NCI-H1105 treated with DMSO at 0.1 percent for 48 hours (cell line): ENCODE data around the gene NRF1.

Experiments used
- DNase-seq: peaks from one replicate; lab custom pipeline; 2025; lab: John Stamatoyannopoulos, UW

NRF1 gene

DNA sequence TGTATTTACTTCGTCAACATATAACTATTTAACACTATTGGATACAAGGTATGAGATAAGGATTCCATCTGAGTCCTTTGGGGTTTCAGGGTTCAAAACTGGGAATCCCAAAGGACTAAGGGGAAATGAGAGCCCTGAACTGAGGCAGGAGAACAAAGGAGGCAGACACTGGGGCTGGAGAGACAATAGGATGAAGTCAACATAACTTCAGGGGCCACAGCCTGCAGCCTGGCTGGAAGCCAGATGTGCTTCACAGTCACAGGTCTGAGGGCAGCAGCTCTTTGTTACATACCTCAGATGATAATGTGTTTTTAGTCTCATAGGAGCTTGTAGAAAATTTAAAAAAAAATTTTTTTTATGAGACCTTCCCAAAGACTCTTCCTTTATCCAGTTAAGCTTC lies 73.3 kb downstream of the NRF1 start:
- no peak for DNase-seq

DNA sequence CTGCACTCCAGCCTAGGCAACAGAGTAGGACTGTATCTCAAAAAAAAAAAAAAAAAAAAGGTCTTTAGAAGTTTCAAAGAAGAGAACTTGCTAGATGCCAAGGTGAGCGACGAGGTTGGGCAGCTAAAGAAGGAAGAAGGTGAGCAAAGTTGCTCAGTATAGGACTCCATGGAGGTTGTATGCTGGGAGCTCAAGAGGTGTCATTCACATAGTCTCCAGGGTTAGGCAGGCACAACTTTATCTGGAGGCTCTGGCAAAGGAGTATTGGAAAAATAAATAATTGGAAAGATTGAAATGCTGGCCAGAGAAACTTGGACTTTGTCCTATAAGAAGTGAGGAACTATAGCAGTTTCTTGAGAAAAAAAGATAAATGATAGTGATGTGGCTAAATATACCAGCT lies 74.5 kb downstream of the NRF1 start:
- no peak for DNase-seq

DNA sequence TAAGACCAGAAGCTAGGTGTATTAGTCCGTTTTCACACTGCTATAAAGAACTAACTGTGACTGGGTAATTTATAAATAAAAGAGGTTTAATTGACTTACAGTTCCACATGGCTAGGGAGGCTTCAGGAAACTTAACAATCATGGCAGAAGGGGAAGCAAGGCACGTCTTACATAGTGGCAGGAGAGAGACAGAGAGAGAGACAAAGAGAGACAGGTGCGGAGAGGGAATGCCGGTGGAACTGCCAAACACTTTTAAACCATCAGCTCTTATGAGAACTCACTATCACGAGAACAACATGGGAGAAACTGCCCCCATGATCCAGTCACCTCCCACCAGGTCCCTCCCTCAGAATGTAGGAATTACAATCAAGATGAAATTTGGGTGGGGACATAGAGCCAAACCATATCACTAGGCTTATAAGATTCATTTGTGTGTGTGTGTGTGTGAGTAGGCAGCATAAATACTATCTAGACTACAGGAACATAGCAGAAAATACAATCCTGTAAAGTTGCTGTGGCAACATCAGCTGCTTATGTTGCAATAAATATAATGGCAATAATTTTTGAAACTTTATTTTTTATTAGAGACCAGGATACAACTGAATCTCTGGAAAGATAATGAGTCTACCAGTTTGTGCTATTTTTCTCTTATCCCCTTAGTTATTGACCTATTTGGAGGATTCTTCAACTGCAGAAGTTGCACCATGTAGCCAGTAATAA lies 77.1 kb downstream of the NRF1 start:
- DNase-seq, result no peak

DNA sequence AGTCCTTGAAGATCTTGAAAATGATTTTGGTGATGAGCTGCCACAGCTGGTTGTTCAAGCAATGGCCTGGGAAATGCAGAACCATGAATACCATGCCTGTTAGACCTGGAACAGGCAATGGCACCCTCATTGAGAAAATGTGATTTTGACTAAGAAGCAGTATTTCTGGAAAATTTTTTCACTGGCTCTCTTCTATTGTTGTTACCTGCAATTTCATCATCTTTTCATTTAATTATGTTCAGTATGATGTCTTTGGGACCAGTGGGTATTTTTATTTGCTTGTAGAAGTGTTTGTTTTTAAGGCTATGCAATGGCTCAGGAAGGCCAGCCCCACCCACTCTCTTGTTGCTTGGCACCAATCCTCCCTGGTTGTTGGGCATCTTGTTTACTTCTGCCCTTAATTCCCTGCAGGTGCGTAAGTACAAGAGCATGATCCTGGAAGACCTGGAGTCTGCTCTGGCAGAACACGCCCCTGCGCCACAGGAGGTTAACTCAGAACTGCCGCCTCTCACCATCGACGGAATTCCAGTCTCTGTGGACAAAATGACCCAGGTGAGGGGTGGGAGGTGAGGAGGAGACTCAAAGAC lies 78.6 kb downstream of the NRF1 start:
- peak; percentile 59 for DNase-seq

DNA sequence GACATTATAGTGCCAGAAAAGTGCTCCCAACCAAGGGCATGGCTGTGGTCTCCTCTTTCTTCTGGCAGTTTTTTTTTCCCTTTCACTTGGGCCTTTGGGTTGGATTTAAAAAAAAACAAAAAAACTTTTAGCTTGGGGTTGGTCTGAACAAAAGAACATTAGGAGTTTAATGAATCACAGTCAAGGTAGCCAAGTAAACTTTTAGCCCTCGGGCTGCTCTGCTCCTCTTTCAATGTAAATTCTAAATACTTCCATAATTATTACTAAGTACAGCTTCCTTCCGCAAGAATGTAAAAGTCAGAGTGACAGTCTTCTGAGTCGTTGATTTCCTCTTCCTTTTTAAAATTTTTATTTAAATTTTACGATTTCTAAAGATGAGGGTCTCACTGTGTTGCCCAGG lies 79.2 kb downstream of the NRF1 start:
- no peak for DNase-seq

DNA sequence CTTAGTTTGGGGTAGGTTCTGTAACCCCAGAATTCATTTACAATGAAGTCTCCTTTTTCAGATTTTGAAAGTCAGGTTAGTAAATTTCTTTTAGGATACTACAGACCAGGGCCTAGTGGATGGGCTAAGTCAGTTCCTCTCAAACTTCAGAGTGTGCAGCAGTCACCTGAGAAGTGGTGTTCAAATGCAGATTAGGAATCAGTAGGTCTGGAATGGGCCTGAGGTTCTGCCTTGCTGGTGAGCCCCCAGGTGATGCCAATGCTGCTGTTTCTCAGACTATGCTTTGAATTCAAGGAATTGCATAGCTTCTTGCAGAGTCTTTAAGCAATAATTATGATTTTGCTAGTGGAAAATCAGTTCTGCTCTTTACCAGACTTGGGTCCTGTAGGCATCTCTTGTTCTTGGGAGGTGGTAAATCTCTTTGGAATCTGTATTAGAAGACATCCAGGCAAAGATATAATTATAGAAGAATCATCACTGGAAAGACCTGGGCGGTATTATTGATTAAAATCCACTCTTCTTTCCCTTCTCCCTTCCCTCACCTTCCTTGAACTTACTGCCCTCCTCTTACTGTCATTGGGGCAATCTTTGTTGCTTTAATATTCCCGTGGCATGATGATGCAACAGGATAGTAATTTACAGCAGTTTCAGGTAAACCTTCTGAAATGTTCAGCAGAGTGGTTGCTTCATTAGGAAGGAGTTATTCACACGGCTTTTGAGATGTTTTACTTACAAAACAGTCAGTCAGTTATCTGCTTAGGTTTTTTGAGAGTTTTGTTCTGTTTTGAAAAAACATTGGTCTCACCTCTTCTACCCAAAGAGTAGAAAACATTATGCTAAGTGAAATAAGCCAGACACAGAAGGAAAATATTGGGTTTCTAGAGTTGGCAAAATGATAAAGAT lies 87.2 kb downstream of the NRF1 start:
- no peak for DNase-seq

DNA sequence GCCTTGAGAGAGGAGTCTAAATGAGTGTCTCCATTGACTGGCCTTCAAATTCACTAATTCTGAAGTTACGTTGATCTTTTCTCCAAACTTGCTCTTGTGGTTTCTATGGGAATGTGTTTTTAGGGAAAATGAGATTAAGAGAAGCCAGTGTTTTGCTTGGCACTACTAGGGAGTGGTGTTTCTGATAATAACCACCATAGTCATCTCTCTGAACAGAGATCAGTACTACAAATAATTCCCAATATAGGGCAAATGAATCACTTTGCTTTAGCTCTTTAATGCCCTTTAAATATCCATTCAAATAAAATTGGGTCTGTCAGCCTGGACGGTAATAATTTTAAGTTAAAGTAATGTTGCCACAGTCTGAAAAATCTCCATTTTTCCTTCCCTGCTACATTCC lies 90.8 kb downstream of the NRF1 start:
- DNase-seq, result no peak

DNA sequence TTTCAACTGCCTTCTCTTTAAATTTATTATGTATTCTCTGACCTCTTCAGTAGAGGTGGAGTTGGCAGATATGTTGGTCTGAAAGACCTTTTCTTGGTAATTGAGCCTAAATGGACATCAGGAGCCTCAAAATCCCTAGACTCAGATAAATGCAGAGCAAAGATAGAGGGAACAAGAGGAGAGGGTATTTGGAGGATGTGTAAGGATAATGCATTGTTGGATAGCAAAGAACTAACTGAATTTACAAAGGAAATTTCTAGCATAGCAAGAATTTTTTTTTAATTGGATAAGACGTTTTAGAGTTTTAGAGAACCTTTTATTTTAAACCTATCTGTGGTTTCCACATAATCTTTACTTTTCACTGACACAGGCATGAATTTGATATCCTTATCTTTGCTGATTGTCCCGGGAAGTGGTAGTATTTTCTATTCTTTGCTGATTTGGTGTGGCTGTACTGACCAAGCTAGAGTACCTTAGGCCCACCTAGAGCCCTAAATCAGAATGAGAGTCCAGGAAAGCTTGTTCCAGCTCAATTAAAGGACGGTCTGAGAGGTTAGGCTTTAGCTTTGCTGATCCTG lies 91.3 kb downstream of the NRF1 start:
- DNase-seq, result no peak

DNA sequence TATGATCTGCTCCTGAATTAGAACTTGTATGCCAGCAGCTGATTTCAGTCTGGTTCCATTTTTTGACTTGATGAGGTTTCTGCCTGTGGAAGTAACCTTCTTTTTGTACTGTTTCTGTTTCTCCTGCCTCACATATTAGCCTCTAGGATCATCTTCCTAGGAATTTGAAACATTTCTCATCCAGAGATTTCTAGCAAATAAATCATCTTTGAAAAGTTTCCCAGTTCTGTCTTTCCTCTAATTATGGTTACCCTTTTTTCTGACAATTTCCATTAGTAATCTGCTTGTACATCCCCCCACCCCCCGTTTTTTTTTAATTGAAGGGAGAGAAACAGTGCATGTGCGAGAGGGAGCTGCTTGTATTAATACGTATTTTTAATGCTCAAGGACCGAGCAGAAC lies 92.2 kb downstream of the NRF1 start:
- no peak for DNase-seq

DNA sequence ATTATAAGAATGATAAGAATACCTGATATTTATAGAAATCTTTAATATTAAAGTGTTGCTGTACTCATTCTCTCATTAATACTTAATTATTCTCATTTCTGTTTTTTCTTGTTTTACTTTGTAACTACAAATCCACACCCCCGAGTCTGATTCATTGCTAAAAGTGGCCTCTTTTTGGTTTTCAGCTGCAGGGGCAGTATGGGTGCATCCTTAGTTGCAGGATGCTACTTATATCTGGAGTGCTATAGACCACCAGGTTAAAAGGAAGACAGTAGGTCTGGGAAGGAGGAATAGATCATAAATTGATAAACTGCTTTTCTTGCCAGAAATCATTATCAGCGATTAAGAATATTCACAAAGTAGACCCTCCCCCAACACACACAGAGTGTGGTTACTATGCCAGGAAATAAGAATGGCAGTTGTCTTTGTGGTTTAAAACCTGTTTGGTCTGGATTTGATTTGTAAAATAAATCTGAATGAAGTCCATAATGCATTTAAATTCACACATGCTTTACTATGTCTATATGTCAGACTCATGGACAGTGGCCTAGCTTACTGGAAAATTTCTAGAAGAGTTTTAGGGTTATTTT lies 96.5 kb downstream of the NRF1 start:
- DNase-seq, result peak; percentile 47

DNA sequence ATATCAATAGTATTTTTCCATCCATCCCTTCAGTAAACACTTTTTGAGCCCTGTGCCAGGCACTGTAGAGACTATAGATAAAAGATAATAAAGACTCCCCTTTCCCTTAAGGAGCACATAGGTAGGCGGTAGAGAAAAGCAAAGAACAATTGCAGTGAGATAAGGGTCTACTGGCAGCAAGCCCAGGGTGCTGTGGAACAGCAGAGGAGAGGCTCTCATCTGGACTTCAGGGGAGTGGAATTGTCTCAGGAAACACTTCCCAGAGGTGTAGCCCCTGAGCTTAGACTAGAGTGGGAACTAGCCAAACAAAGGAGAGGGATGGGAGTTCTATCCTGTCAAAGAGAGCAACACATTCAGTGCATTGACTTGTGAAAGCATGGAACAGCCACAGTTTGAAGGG lies 102.0 kb downstream of the NRF1 start:
- peak; percentile 65 for DNase-seq

DNA sequence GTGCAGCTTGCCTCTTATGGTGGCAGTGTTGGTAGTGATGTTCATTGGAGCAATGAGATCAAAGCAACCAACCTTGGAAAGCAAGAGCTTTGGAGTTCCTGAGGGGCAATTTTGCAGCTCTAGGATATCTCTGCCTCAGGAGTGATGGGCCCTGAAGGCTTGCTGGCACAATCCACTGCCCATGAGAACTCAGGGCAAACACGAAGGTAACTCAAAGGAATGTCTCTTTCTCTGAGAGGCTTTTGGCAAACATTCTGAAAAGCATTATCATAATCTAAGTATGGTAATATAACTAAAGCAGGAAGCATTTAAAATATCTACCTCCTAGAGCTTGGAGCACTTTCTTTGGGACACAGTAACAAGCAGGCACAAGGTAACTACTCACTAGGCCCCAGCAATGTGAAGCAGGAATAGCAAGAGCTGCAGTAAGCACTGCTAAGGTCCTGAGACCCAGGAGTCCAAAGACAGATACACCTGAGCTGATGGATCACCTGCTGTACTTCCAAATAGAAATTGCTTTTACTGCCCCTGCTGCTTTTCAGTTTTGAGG lies 103.1 kb downstream of the NRF1 start:
- no peak for DNase-seq

DNA sequence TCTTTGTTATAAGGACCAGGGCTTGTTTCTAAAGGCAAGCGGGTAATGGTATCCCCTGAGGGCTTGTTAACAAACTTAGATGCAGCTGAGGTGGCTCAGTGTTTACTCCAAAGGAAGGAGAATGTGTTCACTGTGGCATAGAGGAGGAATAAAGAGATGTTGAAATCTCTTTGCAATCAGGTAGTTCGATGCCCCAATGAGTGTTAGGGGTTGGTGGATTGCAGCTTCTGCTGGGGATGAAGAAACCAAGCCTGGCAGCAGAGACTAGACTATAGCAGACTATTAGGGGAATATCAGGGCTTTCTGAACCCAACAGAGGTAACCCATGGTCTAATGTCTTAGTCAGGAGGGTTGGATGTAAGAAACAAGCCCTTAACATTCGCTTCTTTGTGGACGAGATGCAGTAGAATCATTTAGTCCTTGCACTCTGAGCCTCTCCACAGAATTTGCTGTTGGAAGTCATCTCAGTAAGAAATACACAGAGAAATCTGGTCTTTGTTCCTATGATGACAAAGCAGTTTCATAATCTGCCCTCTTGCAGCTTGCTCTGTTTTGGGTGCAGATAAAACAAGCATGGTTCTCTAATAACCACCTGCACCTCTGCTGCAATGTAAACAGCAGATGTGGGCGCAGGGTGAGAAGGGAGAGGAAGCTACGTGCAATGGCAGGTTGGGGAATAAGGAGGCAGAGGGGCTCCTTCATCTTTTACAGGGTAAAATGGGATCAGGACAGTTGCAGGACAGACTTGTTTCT lies 108.6 kb downstream of the NRF1 start:
- no peak for DNase-seq

DNA sequence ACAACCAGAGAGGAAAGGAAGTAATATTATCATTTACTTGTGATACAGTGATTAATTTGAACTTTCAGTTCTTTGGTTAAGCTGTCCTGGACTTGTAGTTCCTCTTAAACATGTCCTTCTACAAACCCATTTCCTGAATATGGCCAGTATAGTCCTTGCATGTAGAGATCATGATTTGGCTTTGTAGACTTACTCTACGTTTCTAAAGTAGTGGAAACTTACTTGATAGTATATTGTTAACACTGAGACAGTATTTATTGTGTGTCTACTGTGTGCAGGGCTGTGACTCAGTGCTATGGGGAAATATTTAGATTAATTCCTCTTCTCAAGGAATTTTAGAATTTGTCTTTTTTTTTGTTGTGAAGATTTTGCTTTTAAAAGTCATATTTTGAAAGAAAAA lies 109.5 kb downstream of the NRF1 start:
- no peak for DNase-seq

DNA sequence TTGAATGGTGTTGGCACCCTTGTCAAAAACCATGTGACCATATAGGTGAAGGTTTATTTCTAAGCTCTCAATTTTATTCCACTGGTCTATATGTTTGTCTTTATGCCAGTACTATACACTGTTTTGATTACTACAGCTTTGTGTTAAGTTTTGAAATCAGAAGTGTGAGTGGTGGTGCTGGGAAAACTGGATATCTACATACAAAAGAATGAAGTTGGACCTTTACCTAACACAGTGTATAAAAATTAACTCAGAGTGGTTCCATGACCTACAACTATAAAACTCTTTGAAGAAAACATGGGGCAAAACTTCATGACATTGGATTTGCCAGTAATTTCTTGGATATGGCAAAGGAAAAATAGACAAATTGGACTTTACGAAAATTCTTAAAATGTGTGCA lies 112.2 kb downstream of the NRF1 start:
- no peak for DNase-seq

DNA sequence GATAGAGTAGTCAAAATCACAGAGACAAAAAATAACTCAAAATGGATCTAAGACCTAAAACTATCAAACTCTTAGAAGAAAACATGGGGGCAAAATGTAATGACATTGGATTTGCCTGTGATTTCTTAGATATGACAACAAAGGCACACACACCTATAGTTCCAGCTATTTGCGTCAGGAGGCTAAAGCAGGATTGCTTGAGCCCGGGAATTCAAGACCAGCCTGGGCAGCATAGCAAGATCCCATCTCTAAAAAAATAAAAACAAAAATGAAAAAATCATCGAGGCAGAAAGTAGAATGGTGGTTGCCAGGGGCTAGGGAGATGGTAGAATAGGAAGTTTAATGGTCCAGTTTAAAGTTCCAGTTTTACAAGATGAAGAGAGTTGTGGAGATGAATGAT lies 113.3 kb downstream of the NRF1 start:
- no peak for DNase-seq

DNA sequence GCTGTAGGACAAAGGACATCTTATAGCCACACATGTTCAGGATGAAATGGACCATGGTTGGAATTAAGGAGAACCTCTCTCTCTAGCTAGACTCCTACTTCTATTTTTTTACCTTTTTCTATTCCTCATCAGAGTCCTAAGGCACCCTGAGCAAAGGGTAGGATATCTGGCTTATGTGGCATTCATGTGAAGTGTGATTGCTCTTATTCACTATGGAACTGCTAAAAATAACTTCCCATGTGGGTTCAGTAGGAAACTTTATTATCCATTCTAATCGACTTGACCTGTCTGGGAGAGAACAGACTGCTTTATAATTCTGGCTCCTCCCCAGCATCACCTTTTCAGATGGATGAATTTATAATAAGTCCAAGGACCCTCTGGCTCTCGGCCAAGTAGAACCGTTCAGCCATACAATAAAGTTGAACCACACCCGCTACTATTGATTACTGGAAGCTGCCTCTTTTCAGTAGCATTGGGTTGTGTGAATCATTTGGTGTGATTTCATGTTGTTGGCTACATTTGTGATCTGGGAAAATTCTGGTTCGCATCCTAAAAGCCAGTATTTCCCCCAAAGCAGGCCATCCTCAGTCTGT lies 117.5 kb downstream of the NRF1 start:
- peak; percentile 52 for DNase-seq

DNA sequence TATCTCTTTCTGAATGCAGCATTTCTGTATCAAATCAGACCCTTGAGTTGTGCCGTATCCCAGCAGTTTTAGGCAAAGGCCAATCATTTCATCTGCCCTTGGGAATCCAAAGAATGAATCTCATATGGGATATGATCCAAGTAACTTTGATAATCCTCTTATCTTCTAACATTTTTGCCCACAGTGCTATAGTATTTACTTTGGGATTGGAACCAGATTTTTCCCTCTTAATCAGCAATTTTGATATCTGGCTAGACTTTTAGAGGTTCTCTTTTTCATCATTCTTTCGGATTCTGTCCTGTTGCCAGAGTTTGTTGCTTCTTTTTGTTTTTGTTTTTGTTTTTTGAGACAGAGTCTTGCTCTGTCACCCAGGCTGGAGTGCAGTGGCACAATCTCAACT lies 118.0 kb downstream of the NRF1 start:
- DNase-seq, result no peak

DNA sequence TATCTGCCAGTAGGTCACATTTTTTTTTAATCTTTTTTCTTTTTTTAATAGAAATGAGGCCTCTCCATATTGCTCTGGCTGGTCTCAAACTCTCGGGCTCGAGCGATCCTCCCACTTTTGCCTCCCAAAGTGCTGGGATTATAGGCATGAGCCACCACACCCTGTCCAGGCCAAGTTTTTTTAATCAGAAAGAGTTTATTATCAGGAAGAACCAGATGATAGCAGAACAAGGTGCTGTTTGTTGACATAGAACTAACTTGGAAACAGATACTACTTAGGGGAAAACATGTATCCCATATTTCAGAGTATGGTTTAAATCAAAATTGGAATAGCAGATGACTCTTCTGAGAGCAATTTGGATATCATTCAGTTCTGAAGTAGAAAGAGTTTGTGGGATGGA lies 118.6 kb downstream of the NRF1 start:
- no peak for DNase-seq

DNA sequence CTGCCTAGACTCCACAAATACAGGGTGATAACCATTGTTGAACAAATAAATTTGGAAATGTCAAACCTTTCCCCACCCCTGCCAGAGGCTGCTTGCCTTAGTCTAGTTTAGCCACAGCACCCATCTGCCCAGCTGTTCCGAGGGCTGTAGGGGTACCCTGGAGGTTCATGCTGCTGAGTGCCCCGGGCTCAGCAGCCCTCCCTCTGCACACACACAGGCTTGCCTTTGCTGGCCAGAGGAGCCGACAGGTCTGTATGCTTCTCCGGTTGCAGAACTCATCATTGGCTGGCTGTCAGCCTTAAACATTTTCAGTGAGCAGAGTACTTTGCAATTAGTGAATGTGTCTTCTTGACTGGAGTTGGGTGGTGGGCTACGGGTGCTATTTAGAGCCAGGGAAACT lies 122.9 kb downstream of the NRF1 start:
- DNase-seq, result no peak

DNA sequence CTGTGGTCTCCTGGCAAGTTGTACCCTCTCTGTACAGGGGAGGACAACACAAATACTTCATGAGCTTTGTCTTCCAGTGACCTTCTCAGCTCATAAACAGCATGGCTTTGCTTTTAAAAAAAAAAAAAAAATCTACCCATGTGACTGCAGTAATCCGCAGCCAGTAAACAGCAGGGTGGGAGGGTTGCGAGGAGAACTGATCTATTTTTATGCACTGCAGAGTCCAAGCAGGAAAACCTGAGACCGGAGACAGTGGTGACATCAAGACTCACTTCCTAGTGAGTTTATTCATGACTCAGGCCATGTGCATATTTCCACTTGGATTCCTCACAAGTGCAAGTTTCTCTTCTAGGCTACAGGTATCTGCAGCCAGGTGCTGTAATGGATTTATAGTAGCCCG lies 127.9 kb downstream of the NRF1 start:
- no peak for DNase-seq
